ENCODE results near the gene PRAMEF20.
A peak's percentile ranks its signal among the peaks of the same experiment; 100 is the strongest.

Gene PRAMEF20

GRCh38 chr1:13465515-13465914 is 55.3 kb downstream of the PRAMEF20 start:
- no peaks in the 10 kb centered on the region; the same call in 1 of the 2 replicates for H3K27me3 ChIP-seq (ENCODE audit: low read depth, low read length)
- H3K9me3 ChIP-seq (ENCODE audit: insufficient read depth, low read length): no peaks in the 10 kb centered on the region
- H3K4me1 ChIP-seq (ENCODE audit: low read length): peaks cover 11% of the 10 kb centered on the region
- H3K4me3 ChIP-seq (ENCODE audit: low read length): no peak overlapping the region
- no peak overlapping the region for H3K4me2 ChIP-seq (ENCODE audit: low read length)
- H3K79me2 ChIP-seq (ENCODE audit: low read length): no peaks in the 10 kb centered on the region
- no peaks in the 10 kb centered on the region for H3K36me3 ChIP-seq (replicated peaks; ENCODE audit: low read depth, low read length)
- no peaks in the 10 kb centered on the region for H4K20me1 ChIP-seq (ENCODE audit: insufficient read depth, low read length)
- no peak overlapping the region for H2AFZ ChIP-seq (ENCODE audit: low read depth, low read length)
- no peak overlapping the region for H3K27ac ChIP-seq (ENCODE audit: low read length)
- TF ChIP-seq EZH2phosphoT487 (IDR thresholded peaks at IDR 0.05; ENCODE audit: low read depth): no peak
- no peak for TF ChIP-seq CTCF (IDR thresholded peaks at IDR 0.05; ENCODE audit: low read depth, low read length)
- no peak overlapping the region for H3K9ac ChIP-seq (ENCODE audit: low read length)

GRCh38 chr1:13469343-13469742 is 59.1 kb downstream of the PRAMEF20 start:
- no peak overlapping the region for H3K27ac ChIP-seq (ENCODE audit: low read length)
- H3K79me2 ChIP-seq (ENCODE audit: low read length): no peaks in the 10 kb centered on the region
- H3K4me1 ChIP-seq (ENCODE audit: low read length): peaks cover 11% of the 10 kb centered on the region
- H3K27me3 ChIP-seq (ENCODE audit: low read depth, low read length): no peaks in the 10 kb centered on the region
- H3K4me3 ChIP-seq (ENCODE audit: low read length): no peak overlapping the region
- TF ChIP-seq CTCF (IDR thresholded peaks at IDR 0.05; ENCODE audit: low read depth, low read length) (peak; percentile 37), EZH2phosphoT487 (IDR thresholded peaks at IDR 0.05; ENCODE audit: low read depth) (no peak)
- no peak overlapping the region for H3K4me2 ChIP-seq (ENCODE audit: low read length)
- no peaks in the 10 kb centered on the region for H3K36me3 ChIP-seq (replicated peaks; ENCODE audit: low read depth, low read length)
- no peaks in the 10 kb centered on the region for H4K20me1 ChIP-seq (ENCODE audit: insufficient read depth, low read length)
- H3K9me3 ChIP-seq (ENCODE audit: insufficient read depth, low read length): no peaks in the 10 kb centered on the region
- H3K9ac ChIP-seq (ENCODE audit: low read length): no peak overlapping the region
- H2AFZ ChIP-seq (ENCODE audit: low read depth, low read length): no peak overlapping the region
